ENCODE data around the gene NSMF. TPM values are rescaled to one million over a fixed set of nuclear protein-coding genes. Genes with fewer than 3 reads are reported as not detected.

NSMF gene
- total and polyA plus RNA-seq, 10 of the 15 experiments (the other 5 are each of a cell fraction or from before 2014, with no cell fraction given): 0.13 to 44.3 (median 13.4) TPM

DNA sequence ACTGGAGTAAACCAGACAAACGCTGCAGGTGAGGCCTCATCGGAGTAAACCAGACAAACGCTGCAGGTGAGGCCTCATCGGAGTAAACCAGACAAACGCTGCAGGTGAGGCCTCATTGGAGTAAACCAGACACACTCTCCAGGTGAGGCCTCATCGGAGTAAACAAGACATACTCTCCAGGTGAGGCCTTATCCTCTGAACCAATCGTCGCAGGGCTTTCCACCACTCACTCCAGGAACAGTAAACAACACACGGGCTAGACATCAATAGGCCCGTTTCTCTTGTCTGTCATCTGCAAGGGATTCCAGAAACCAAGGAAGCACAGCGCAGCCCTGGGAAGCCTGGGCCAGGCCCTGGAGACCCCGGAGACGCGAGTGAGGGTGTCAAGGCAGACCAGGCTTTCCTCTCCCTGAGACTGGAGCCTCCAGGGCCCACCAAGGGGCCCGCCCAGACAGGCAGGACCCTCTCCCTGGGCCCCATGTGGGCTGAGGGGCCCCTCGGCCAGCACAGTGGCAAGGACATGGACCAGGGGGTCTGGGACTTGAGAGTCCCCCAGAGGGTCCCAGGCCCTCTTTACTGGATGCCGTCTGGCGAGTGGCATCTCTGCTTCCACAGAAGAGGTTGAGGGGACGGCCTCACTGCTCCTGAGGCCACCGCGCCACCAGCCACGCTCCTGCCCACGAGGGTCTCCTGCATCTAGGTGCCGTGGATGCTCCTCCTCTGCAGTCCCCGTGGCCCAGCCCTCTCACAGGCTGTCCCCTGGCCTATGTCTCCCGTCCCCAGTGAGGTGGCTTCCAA lies 26.4 kb upstream of the NSMF start:
- Histone ChIP-seq H3K27me3 (replicated peaks in 1 of 2; ENCODE audit: control insufficient read depth in 2 of 2, insufficient read depth in 2 of 2, low read length in 1 of 2) (no peaks in the 10 kb centered on the region), H4K20me1 (ENCODE audit: control insufficient read depth, insufficient read depth) (no peaks in the 10 kb centered on the region), H3K36me3 (ENCODE audit: control insufficient read depth in 2 of 2, insufficient read depth in 2 of 2, low read length in 1 of 2) (no peaks in the 10 kb centered on the region), H2AFZ (ENCODE audit: control insufficient read depth, low read depth, low read length) (no peak overlapping the region), H3K9ac (ENCODE audit: control insufficient read depth, insufficient read depth, low read length) (no peak overlapping the region), H3K79me2 (ENCODE audit: control insufficient read depth, insufficient read depth, low read length) (no peaks in the 10 kb centered on the region), H3K4me2 (ENCODE audit: control insufficient read depth, insufficient read depth) (no peak overlapping the region), H3K27ac (ENCODE audit: control insufficient read depth, insufficient read depth) (no peak overlapping the region), H3K4me3 (no peak overlapping the region), H3K9me3 (replicated peaks; ENCODE audit: control insufficient read depth, insufficient read depth, low read length) (no peaks in the 10 kb centered on the region), H3K4me1 (ENCODE audit: control insufficient read depth, insufficient read depth, low read length) (no peaks in the 10 kb centered on the region)
- SMC1A ChIA-PET (ENCODE audit: uncharacterized antibody, unreplicated experiment): no interaction called here
- ATAC-seq (no peak), DNase-seq (ENCODE audit: low read depth, low spot score) (no peak), FAIRE-seq (no peak)
- POLR2A ChIA-PET: no interaction called here
- CTCF ChIA-PET: no interaction called here
- RAD21 ChIA-PET (ENCODE audit: unreplicated experiment): no interaction called here
- in situ Hi-C loops (cut with MboI): no loop called here
- no TSS peak for BruUV-seq (replicated peaks)
- 40% methylated on average over 26 of the region's 26 CpGs for WGBS (ENCODE audit: insufficient coverage, insufficient replicate concordance, low lambda C conversion rate, missing lambda C conversion rate)
- TF ChIP-seq, protein P1, sequence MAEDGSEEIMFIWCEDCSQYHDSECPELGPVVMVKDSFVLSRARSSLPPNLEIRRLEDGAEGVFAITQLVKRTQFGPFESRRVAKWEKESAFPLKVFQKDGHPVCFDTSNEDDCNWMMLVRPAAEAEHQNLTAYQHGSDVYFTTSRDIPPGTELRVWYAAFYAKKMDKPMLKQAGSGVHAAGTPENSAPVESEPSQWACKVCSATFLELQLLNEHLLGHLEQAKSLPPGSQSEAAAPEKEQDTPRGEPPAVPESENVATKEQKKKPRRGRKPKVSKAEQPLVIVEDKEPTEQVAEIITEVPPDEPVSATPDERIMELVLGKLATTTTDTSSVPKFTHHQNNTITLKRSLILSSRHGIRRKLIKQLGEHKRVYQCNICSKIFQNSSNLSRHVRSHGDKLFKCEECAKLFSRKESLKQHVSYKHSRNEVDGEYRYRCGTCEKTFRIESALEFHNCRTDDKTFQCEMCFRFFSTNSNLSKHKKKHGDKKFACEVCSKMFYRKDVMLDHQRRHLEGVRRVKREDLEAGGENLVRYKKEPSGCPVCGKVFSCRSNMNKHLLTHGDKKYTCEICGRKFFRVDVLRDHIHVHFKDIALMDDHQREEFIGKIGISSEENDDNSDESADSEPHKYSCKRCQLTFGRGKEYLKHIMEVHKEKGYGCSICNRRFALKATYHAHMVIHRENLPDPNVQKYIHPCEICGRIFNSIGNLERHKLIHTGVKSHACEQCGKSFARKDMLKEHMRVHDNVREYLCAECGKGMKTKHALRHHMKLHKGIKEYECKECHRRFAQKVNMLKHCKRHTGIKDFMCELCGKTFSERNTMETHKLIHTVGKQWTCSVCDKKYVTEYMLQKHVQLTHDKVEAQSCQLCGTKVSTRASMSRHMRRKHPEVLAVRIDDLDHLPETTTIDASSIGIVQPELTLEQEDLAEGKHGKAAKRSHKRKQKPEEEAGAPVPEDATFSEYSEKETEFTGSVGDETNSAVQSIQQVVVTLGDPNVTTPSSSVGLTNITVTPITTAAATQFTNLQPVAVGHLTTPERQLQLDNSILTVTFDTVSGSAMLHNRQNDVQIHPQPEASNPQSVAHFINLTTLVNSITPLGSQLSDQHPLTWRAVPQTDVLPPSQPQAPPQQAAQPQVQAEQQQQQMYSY (CRISPR knock-in tag; IDR thresholded peaks at IDR 0.05): no peak
- intact Hi-C loops (cut with micrococcal nuclease; ENCODE audit: unreplicated experiment): no loop called here
